H9 (cell line): ENCODE data around the gene PPARA. TPM values are rescaled to one million over a fixed set of nuclear protein-coding genes. Genes with fewer than 3 reads are reported as not detected.

ENCODE experiments used
- DNase-seq: peaks from one replicate; pipeline ENCODE4 v3.0.0-alpha.2; 2017
- H2AFZ ChIP-seq: one replicate; pipeline ENCODE4 v1.6.1; 2013; ENCODE audit warnings: mild to moderate bottlenecking, low read length, control low read depth, moderate library complexity
- H2AK5ac ChIP-seq: 2 replicates; pipeline ENCODE4 v1.6.1; 2013; ENCODE audit warnings: low read length, control low read depth, mixed read lengths; ENCODE audit not compliant: insufficient read length
- H2BK120ac ChIP-seq: one replicate; pipeline ENCODE4 v1.6.1; 2013; ENCODE audit warnings: low read depth, mild to moderate bottlenecking, low read length, control low read depth, inconsistent platforms; ENCODE audit not compliant: poor library complexity, severe bottlenecking
- H2BK12ac ChIP-seq: 2 replicates; pipeline ENCODE4 v1.6.1; 2013; ENCODE audit warnings: low read length, control low read depth, mixed read lengths, low read depth; ENCODE audit not compliant: insufficient read length
- H2BK15ac ChIP-seq: 2 replicates; pipeline ENCODE4 v1.6.1; 2013; ENCODE audit warnings: low read depth, low read length, control low read depth
- H2BK20ac ChIP-seq: one replicate; pipeline ENCODE4 v1.6.1; 2013; ENCODE audit warnings: low read depth, mild to moderate bottlenecking, low read length, control low read depth, inconsistent platforms; ENCODE audit not compliant: poor library complexity, severe bottlenecking
- H2BK5ac ChIP-seq: 2 replicates; pipeline ENCODE4 v1.6.1; 2013; ENCODE audit warnings: low read length, control low read depth, mixed read lengths; ENCODE audit not compliant: insufficient read length
- H3K14ac ChIP-seq: 2 replicates; pipeline ENCODE4 v1.6.1; 2013; ENCODE audit warnings: low read length, control low read depth; ENCODE audit not compliant: insufficient read depth
- H3K18ac ChIP-seq: 2 replicates; pipeline ENCODE4 v1.6.1; 2013; ENCODE audit warnings: low read depth, mild to moderate bottlenecking, mixed read lengths, low read length, control low read depth; ENCODE audit not compliant: insufficient read length
- H3K23ac ChIP-seq: 2 replicates; pipeline ENCODE4 v1.6.1; 2013; ENCODE audit warnings: low read length, control low read depth, mixed read lengths, low read depth; ENCODE audit not compliant: insufficient read length
- H3K23me2 ChIP-seq: 2 replicates; pipeline ENCODE4 v1.6.1; 2013; ENCODE audit warnings: low read depth, mild to moderate bottlenecking, mixed read lengths, low read length, control low read depth; ENCODE audit not compliant: insufficient read length, poor library complexity, severe bottlenecking
- H3K27ac ChIP-seq: 2 replicates; pipeline ENCODE4 v1.5.1; 2013; ENCODE audit warnings: low read length, control low read depth, mixed read lengths, low read depth; ENCODE audit not compliant: insufficient read length
- H3K27me3 ChIP-seq: 2 replicates; pipeline ENCODE4 v1.6.1; 2013; ENCODE audit warnings: low read length, control low read depth, inconsistent platforms; ENCODE audit not compliant: insufficient read depth
- H3K4ac ChIP-seq: 2 replicates; pipeline ENCODE4 v1.6.1; 2013; ENCODE audit warnings: low read depth, mild to moderate bottlenecking, control low read depth, inconsistent platforms, low read length, moderate library complexity
- H3K4me1 ChIP-seq: 2 replicates; pipeline ENCODE4 v1.6.1; 2013; ENCODE audit warnings: low read length, control low read depth, inconsistent platforms; ENCODE audit not compliant: insufficient read depth
- H3K4me2 ChIP-seq: 2 replicates; pipeline ENCODE4 v1.6.1; 2013; ENCODE audit warnings: low read length, control low read depth, mixed read lengths; ENCODE audit not compliant: insufficient read length, insufficient read depth
- H3K56ac ChIP-seq: 2 replicates; pipeline ENCODE4 v1.6.1; 2013; ENCODE audit warnings: low read depth, mild to moderate bottlenecking, mixed read lengths, low read length, control low read depth; ENCODE audit not compliant: insufficient read length
- H3K79me1 ChIP-seq: 2 replicates; pipeline ENCODE4 v1.6.1; 2013; ENCODE audit warnings: low read depth, mild to moderate bottlenecking, moderate library complexity, low read length, control low read depth, inconsistent platforms; ENCODE audit not compliant: insufficient read depth, poor library complexity, severe bottlenecking
- H3K79me2 ChIP-seq: 2 replicates; pipeline ENCODE4 v1.6.1; 2013; ENCODE audit warnings: low read length, control low read depth, inconsistent platforms; ENCODE audit not compliant: insufficient read depth
- H3K9ac ChIP-seq: 2 replicates; pipeline ENCODE4 v1.6.1; 2013; ENCODE audit warnings: low read length, control low read depth, mixed read lengths; ENCODE audit not compliant: insufficient read length; ENCODE audit errors: extremely low read depth
- H3K9me3 ChIP-seq: one replicate; pipeline ENCODE4 v1.6.1; 2013; ENCODE audit warnings: low read depth, low read length, inconsistent platforms; ENCODE audit not compliant: control insufficient read depth
- H3T11ph ChIP-seq: one replicate; pipeline ENCODE4 v1.6.1; 2013; ENCODE audit warnings: mild to moderate bottlenecking, low read length, control low read depth, inconsistent platforms
- H4K20me1 ChIP-seq: one replicate; pipeline ENCODE4 v1.6.1; 2013; ENCODE audit not compliant: control insufficient read depth, insufficient read length, insufficient read depth
- H4K5ac ChIP-seq: 2 replicates; pipeline ENCODE4 v1.6.1; 2013; ENCODE audit warnings: low read depth, mild to moderate bottlenecking, mixed read lengths, low read length, control low read depth; ENCODE audit not compliant: insufficient read length
- H4K8ac ChIP-seq: replicated peaks from 2 replicates; pipeline ENCODE4 v1.6.1; 2013; ENCODE audit warnings: low read length, control low read depth, mixed read lengths, low read depth; ENCODE audit not compliant: insufficient read length
- H4K91ac ChIP-seq: 2 replicates; pipeline ENCODE4 v1.6.1; 2013; ENCODE audit warnings: low read depth, mild to moderate bottlenecking, moderate library complexity, mixed read lengths, low read length, control low read depth; ENCODE audit not compliant: insufficient read length
- H3K27ac Mint-ChIP-seq, 3 experiments: 2 replicates in 2 of 3; 3 replicates in 1 of 3; pipeline ENCODE4 v1.8.0; 2020 to 2021; ENCODE audit warnings: mixed read lengths in 3 of 3, mild to moderate bottlenecking in 1 of 3, moderate library complexity in 1 of 3
- H3K27me3 Mint-ChIP-seq: 2 replicates; pipeline ENCODE4 v1.8.0; 2021; ENCODE audit warnings: low read depth, mild to moderate bottlenecking, moderate library complexity, mixed read lengths
- H3K36me3 Mint-ChIP-seq, 3 experiments: 2 replicates in 2 of 3; 3 replicates in 1 of 3; pipeline ENCODE4 v1.8.0; 2020 to 2021; ENCODE audit warnings: low read depth in 3 of 3, mixed read lengths in 3 of 3; ENCODE audit not compliant: insufficient read depth in 1 of 3
- H3K4me1 Mint-ChIP-seq, 2 experiments: 2 replicates each; pipeline ENCODE4 v1.8.0; 2020; ENCODE audit warnings: mixed read lengths in 2 of 2
- H3K4me3 Mint-ChIP-seq, 2 experiments: 2 replicates in 1 of 2; 3 replicates in 1 of 2; pipeline ENCODE4 v1.8.0; 2020 to 2021; ENCODE audit warnings: mild to moderate bottlenecking in 2 of 2, mixed read lengths in 2 of 2, moderate library complexity in 1 of 2
- H3K9me3 Mint-ChIP-seq, 2 experiments: 2 replicates in 1 of 2; 3 replicates in 1 of 2; pipeline ENCODE4 v1.8.0; 2020; ENCODE audit warnings: mild to moderate bottlenecking in 2 of 2, mixed read lengths in 2 of 2, moderate library complexity in 1 of 2
- CTCF ChIP-seq: fragments of 200-600 bp; sonication (generic); conservative IDR thresholded peaks from 3 replicates; pipeline ENCODE4 v1.8.0; 2021; ENCODE audit warnings: antibody characterized with exemption, mild to moderate bottlenecking
- WGBS: extraction: QIAGEN DNeasy Blood & Tissue Kit; methylation state at CpG from one replicate; pipeline ENCODE4 v1.1.7; 2013; ENCODE audit warnings: missing lambda C conversion rate, low lambda C conversion rate, mixed read lengths; ENCODE audit not compliant: insufficient read length; ENCODE audit errors: extremely low coverage; 5-methylcytosine and 5-hydroxymethylcytosine counted together
- total RNA-seq: library from RNA; stranded (reverse); gene quantifications from 2 replicates; pipeline ENCODE4 v1.2.1, GENCODE V29; 2021

PPARA gene
- total RNA-seq, 1 experiment from 2014 or later = 7.3 TPM

- H3K9me3 ChIP-seq = no peaks in the 10 kb centered on the region
- H3K4me1 Mint-ChIP-seq = peaks cover 8 to 9% of the 10 kb centered on the region in 2 experiments
- no peak overlapping the region for H3K23ac ChIP-seq
- H3K9ac ChIP-seq = no peak overlapping the region
- H2AK5ac ChIP-seq = no peak overlapping the region
- no peak overlapping the region for H2BK12ac ChIP-seq
- H3K79me2 ChIP-seq = no peaks in the 10 kb centered on the region
- no peak overlapping the region for H3K56ac ChIP-seq
- no peak overlapping the region; a peak in 1 of 7 replicates for H3K27ac Mint-ChIP-seq
- no peaks in the 10 kb centered on the region for H3K79me1 ChIP-seq
- H4K8ac ChIP-seq = no peak overlapping the region
- H3T11ph ChIP-seq = no peak overlapping the region
- no peak overlapping the region for H2BK5ac ChIP-seq
- no peak for TF ChIP-seq CTCF
- no peak overlapping the region for H3K4ac ChIP-seq
- H2BK15ac ChIP-seq = no peak overlapping the region
- peaks cover 54% of the 10 kb centered on the region for H3K27me3 Mint-ChIP-seq
- H4K91ac ChIP-seq = no peak overlapping the region
- H4K5ac ChIP-seq = no peak overlapping the region
- no peak overlapping the region for H3K27ac ChIP-seq
- H3K23me2 ChIP-seq = peaks cover 4% of the 10 kb centered on the region
- no CpG with 5 or more reads among the region's 11 CpGs for WGBS
- H3K4me1 ChIP-seq = no peaks in the 10 kb centered on the region
- no peak overlapping the region for H2BK120ac ChIP-seq
- no peak overlapping the region for H2BK20ac ChIP-seq
- no peaks in the 10 kb centered on the region for H4K20me1 ChIP-seq
- H3K4me3 Mint-ChIP-seq = no peak overlapping the region
- H3K9me3 Mint-ChIP-seq = no peaks in the 10 kb centered on the region; a peak in 1 of 5 replicates
- no peak overlapping the region for H3K14ac ChIP-seq
- H2AFZ ChIP-seq = no peak overlapping the region
- H3K4me2 ChIP-seq = no peak overlapping the region
- peaks cover 11% of the 10 kb centered on the region; the same call in 1 of the 2 replicates for H3K27me3 ChIP-seq
- H3K18ac ChIP-seq = no peak overlapping the region
- no peak for DNase-seq
- H3K36me3 Mint-ChIP-seq = no peaks in the 10 kb centered on the region
These were observed 4.4 kb upstream of the PPARA start for GRCh38 chr22:46145896-46146295.
